Measurements from ENCODE around the gene F13A1. TPM values are rescaled to one million over a fixed set of nuclear protein-coding genes. Genes with fewer than 3 reads are reported as not detected.

Gene F13A1
- total and polyA plus RNA-seq, 2 of the 13 experiments (the other 11 are each of a cell fraction or from before 2014, with no cell fraction given): not detected

GRCh38 chr6:6293317-6293716 is 27.1 kb downstream of the F13A1 start:
- FAIRE-seq (no peak), DNase-seq (ENCODE audit: low spot score) (no peak), ATAC-seq (no peak)
- ChIA-PET POLR2A (no interaction called here), CTCF (ENCODE audit: low intra/inter-chr PET ratio, low total read pairs) (no interaction called here)
- TF ChIP-seq ZNF333 (CRISPR knock-in tag; IDR thresholded peaks at IDR 0.05; ENCODE audit: borderline replicate concordance): no peak
- no peak for TF ChIP-seq ZNF646 (CRISPR knock-in tag; IDR thresholded peaks at IDR 0.05)
- TF ChIP-seq TSC22D2 (CRISPR knock-in tag; IDR thresholded peaks at IDR 0.05; ENCODE audit: borderline replicate concordance): no peak
- TF ChIP-seq CCDC6 (CRISPR knock-in tag; IDR thresholded peaks at IDR 0.05): no peak
- TF ChIP-seq RBM22 (optimal IDR thresholded peaks at IDR 0.05; ENCODE audit: low read length): no peak
- TF ChIP-seq MTERF4 (CRISPR knock-in tag; IDR thresholded peaks at IDR 0.05): no peak
- TF ChIP-seq SP2 (CRISPR knock-in tag; IDR thresholded peaks at IDR 0.05): no peak
- no peak for TF ChIP-seq SMAD9 (CRISPR knock-in tag; IDR thresholded peaks at IDR 0.05)
- TF ChIP-seq ZIK1 (CRISPR knock-in tag; IDR thresholded peaks at IDR 0.05; ENCODE audit: borderline replicate concordance, low read depth): no peak
- TF ChIP-seq ZNF205 (CRISPR knock-in tag; IDR thresholded peaks at IDR 0.05): no peak
- no peak for TF ChIP-seq KLF13 (CRISPR knock-in tag; IDR thresholded peaks at IDR 0.05)
- no peak for TF ChIP-seq PLRG1 (conservative IDR thresholded peaks at IDR 0.05)
- Histone ChIP-seq H3K27ac (ENCODE audit: extremely low read length, insufficient read depth, low read length) (no peak overlapping the region), H4K20me1 (ENCODE audit: insufficient read depth, low read length) (no peaks in the 10 kb centered on the region), H3K9ac (ENCODE audit: insufficient read depth, low read depth, low read length) (no peak overlapping the region), H3K9me3 (ENCODE audit: low read length) (no peaks in the 10 kb centered on the region), H3K4me3 (replicated peaks in 1 of 3; ENCODE audit: insufficient read depth in 1 of 3, low read depth in 2 of 3, low read length in 3 of 3) (no peak overlapping the region), H3K27me3 (ENCODE audit: control insufficient read depth in 1 of 2, insufficient read depth in 2 of 2, low read length in 2 of 2) (no peaks in the 10 kb centered on the region), H3K36me3 (replicated peaks in 1 of 2; ENCODE audit: control insufficient read depth in 1 of 2, insufficient read depth in 2 of 2, low read length in 2 of 2) (no peaks in the 10 kb centered on the region), H3K4me1 (ENCODE audit: insufficient read depth, low read length) (no peaks in the 10 kb centered on the region), H3K79me2 (ENCODE audit: insufficient read depth, low read length) (no peaks in the 10 kb centered on the region), H3K4me2 (ENCODE audit: low read depth, low read length) (no peak overlapping the region), H2AFZ (ENCODE audit: low read length) (no peak overlapping the region)
- WGBS (ENCODE audit: low lambda C conversion rate): 6% methylated on average over 3 of the region's 3 CpGs
- no TSS peak for BruUV-seq (replicated peaks)
- intact Hi-C loops (cut with micrococcal nuclease; ENCODE audit: unreplicated experiment): no loop called here
- in situ Hi-C loops (cut with HindIII; ENCODE audit: extremely low pct_ligation_motif_present, low pct_unique_long_range_greater_than_20kb): no loop called here

All from HepG2 (cell line).